SK-N-SH treated with all-trans-retinoic acid at 6 μM for 48 hours (cell line): ENCODE results near the gene TRIM44.

Experiments used
- ARNTL ChIP-seq: fragments of 450-650 bp; formaldehyde crosslinking; IDR thresholded peaks from 2 replicates; pipeline ENCODE4 v1.5.0; 2020; ENCODE audit warnings: low read depth, mild to moderate bottlenecking, moderate library complexity, borderline replicate concordance
- BACH2 ChIP-seq: fragments of 250-450 bp; sonication (Bioruptor Pico); IDR thresholded peaks from 2 replicates; pipeline ENCODE4 v1.9.0; 2021; ENCODE audit warnings: mild to moderate bottlenecking, borderline replicate concordance
- CSRNP3 ChIP-seq: fragments of 250-450 bp; sonication (Bioruptor Pico); IDR thresholded peaks from 2 replicates; pipeline ENCODE4 v1.5.1; 2021; ENCODE audit warnings: mild to moderate bottlenecking, moderate library complexity
- ESRRG ChIP-seq: fragments of 250-450 bp; sonication (Bioruptor Pico); IDR thresholded peaks from 2 replicates; pipeline ENCODE4 v1.6.1; 2021; ENCODE audit warnings: mild to moderate bottlenecking
- GLIS3 ChIP-seq: fragments of 250-450 bp; sonication (Bioruptor Pico); IDR thresholded peaks from 2 replicates; pipeline ENCODE4 v1.5.0; 2020; ENCODE audit warnings: mild to moderate bottlenecking, moderate library complexity
- POU6F1 ChIP-seq: fragments of 250-450 bp; sonication (Bioruptor Pico); IDR thresholded peaks from 2 replicates; pipeline ENCODE4 v1.8.0; 2021; ENCODE audit warnings: low read depth, mild to moderate bottlenecking, moderate library complexity, borderline replicate concordance
- PPARA ChIP-seq: fragments of 250-450 bp; sonication (Bioruptor Pico); IDR thresholded peaks from 2 replicates; pipeline ENCODE4 v1.5.0; 2020; ENCODE audit warnings: mild to moderate bottlenecking, borderline replicate concordance
- RARB ChIP-seq: fragments of 250-450 bp; sonication (Bioruptor Pico); IDR thresholded peaks from 2 replicates; pipeline ENCODE4 v1.8.0; 2021; ENCODE audit warnings: mild to moderate bottlenecking, moderate library complexity
- SNAI2 ChIP-seq: fragments of 250-450 bp; sonication (Bioruptor Pico); IDR thresholded peaks from 2 replicates; pipeline ENCODE4 v1.5.0; 2020; ENCODE audit warnings: mild to moderate bottlenecking, moderate library complexity
- ZFP30 ChIP-seq: fragments of 450-650 bp; formaldehyde crosslinking; IDR thresholded peaks from 2 replicates; pipeline ENCODE4 v1.5.0; 2022; ENCODE audit warnings: mild to moderate bottlenecking, moderate library complexity
- ZNF565 ChIP-seq: fragments of 450-650 bp; formaldehyde crosslinking; conservative IDR thresholded peaks from 2 replicates; pipeline ENCODE4 v1.5.0; 2020; ENCODE audit warnings: low read depth, mild to moderate bottlenecking, moderate library complexity
- TF ChIP-seq, protein P1 (sequence below): fragments of 250-450 bp; sonication (Bioruptor Pico); IDR thresholded peaks from 2 replicates; pipeline ENCODE4 v1.8.0; 2020; ENCODE audit warnings: mild to moderate bottlenecking, moderate library complexity, borderline replicate concordance
- TF ChIP-seq, protein P2 (sequence below): fragments of 250-450 bp; sonication (Bioruptor Pico); IDR thresholded peaks from 2 replicates; pipeline ENCODE4 v1.5.0; 2020; ENCODE audit warnings: mild to moderate bottlenecking, moderate library complexity
- TF ChIP-seq, protein P3 (sequence below): fragments of 250-450 bp; sonication (Bioruptor Pico); IDR thresholded peaks from 2 replicates; pipeline ENCODE4 v1.5.1; 2020; ENCODE audit warnings: low read depth, mild to moderate bottlenecking, moderate library complexity

DNA sequence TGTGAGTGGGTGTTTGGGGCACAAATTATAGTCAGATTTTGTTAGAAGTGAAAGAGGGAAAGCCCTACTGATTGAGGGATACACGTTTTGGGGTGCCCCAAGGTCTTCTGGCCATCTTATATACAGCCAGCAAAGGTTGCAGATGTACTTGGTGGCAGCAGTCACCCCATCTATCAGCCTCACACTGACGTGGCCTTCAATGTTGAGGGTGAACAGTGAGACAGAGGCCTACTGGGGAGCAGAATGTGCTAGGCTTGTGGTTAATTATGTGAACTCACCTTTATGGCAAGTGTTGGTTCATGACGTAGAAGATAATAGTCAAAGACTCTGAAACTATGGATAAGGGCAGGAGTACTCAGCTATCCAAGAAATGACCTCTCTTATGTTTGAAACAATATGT lies 121.2 kb downstream of the TRIM44 start:
- TF ChIP-seq ZFP30 (CRISPR knock-in tag) (no peak), ZNF565 (CRISPR knock-in tag) (no peak), ARNTL (CRISPR knock-in tag) (no peak), CSRNP3 (CRISPR knock-in tag) (no peak), POU6F1 (CRISPR knock-in tag) (no peak), BACH2 (no peak), SNAI2 (CRISPR knock-in tag) (no peak), PPARA (CRISPR knock-in tag) (no peak), RARB (CRISPR knock-in tag) (no peak), ESRRG (CRISPR knock-in tag) (no peak), GLIS3 (CRISPR knock-in tag) (no peak)
- TF ChIP-seq, protein P1, sequence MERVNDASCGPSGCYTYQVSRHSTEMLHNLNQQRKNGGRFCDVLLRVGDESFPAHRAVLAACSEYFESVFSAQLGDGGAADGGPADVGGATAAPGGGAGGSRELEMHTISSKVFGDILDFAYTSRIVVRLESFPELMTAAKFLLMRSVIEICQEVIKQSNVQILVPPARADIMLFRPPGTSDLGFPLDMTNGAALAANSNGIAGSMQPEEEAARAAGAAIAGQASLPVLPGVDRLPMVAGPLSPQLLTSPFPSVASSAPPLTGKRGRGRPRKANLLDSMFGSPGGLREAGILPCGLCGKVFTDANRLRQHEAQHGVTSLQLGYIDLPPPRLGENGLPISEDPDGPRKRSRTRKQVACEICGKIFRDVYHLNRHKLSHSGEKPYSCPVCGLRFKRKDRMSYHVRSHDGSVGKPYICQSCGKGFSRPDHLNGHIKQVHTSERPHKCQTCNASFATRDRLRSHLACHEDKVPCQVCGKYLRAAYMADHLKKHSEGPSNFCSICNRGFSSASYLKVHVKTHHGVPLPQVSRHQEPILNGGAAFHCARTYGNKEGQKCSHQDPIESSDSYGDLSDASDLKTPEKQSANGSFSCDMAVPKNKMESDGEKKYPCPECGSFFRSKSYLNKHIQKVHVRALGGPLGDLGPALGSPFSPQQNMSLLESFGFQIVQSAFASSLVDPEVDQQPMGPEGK: no peak
- TF ChIP-seq, protein P2, sequence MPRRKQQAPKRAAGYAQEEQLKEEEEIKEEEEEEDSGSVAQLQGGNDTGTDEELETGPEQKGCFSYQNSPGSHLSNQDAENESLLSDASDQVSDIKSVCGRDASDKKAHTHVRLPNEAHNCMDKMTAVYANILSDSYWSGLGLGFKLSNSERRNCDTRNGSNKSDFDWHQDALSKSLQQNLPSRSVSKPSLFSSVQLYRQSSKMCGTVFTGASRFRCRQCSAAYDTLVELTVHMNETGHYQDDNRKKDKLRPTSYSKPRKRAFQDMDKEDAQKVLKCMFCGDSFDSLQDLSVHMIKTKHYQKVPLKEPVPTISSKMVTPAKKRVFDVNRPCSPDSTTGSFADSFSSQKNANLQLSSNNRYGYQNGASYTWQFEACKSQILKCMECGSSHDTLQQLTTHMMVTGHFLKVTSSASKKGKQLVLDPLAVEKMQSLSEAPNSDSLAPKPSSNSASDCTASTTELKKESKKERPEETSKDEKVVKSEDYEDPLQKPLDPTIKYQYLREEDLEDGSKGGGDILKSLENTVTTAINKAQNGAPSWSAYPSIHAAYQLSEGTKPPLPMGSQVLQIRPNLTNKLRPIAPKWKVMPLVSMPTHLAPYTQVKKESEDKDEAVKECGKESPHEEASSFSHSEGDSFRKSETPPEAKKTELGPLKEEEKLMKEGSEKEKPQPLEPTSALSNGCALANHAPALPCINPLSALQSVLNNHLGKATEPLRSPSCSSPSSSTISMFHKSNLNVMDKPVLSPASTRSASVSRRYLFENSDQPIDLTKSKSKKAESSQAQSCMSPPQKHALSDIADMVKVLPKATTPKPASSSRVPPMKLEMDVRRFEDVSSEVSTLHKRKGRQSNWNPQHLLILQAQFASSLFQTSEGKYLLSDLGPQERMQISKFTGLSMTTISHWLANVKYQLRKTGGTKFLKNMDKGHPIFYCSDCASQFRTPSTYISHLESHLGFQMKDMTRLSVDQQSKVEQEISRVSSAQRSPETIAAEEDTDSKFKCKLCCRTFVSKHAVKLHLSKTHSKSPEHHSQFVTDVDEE (CRISPR knock-in tag): no peak
- TF ChIP-seq, protein P3, sequence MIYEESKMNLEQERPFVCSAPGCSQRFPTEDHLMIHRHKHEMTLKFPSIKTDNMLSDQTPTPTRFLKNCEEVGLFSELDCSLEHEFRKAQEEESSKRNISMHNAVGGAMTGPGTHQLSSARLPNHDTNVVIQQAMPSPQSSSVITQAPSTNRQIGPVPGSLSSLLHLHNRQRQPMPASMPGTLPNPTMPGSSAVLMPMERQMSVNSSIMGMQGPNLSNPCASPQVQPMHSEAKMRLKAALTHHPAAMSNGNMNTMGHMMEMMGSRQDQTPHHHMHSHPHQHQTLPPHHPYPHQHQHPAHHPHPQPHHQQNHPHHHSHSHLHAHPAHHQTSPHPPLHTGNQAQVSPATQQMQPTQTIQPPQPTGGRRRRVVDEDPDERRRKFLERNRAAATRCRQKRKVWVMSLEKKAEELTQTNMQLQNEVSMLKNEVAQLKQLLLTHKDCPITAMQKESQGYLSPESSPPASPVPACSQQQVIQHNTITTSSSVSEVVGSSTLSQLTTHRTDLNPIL (CRISPR knock-in tag): no peak
